ENCODE measurements around the gene DONSON. TPM values are rescaled to one million over a fixed set of nuclear protein-coding genes. Genes with fewer than 3 reads are reported as not detected.

The DONSON gene
- total RNA-seq, 2 donors from 2014 or later: 5.6 to 6.5 TPM

DNA sequence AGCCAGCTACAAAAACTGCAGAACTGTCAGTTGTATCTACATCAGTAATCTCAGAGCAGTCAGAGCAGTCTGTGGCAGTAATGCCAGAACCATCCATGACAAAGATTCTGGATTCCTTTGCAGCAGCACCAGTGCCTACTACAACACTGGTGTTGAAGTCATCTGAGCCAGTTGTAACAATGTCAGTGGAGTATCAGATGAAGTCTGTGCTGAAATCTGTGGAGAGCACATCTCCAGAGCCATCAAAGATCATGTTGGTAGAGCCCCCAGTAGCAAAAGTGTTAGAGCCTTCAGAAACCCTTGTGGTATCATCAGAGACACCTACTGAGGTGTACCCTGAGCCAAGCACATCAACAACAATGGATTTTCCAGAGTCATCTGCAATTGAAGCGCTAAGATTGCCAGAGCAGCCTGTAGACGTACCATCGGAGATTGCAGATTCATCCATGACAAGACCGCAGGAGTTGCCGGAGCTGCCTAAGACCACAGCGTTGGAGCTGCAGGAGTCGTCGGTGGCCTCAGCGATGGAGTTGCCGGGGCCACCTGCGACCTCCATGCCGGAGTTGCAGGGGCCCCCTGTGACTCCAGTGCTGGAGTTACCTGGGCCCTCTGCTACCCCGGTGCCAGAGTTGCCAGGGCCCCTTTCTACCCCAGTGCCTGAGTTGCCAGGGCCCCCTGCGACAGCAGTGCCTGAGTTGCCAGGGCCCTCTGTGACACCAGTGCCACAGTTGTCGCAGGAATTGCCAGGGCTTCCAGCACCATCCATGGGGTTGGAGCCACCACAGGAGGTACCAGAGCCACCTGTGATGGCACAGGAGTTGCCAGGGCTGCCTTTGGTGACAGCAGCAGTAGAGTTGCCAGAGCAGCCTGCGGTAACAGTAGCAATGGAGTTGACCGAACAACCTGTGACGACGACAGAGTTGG lies 38.4 kb downstream of the DONSON start:
- Histone ChIP-seq H3K27ac (no peak overlapping the region), H3K36me3 (replicated peaks in 1 of 2; ENCODE audit: insufficient read depth in 1 of 2, low read depth in 2 of 2) (peaks cover 20 to 52% of the 10 kb centered on the region in 2 donors), H3K27me3 (no peaks in the 10 kb centered on the region), H3K4me3 (no peak overlapping the region), H3K4me1 (peaks cover 11% of the 10 kb centered on the region), H3K9me3 (no peaks in the 10 kb centered on the region)
- intact Hi-C loops (cut with DNase I): no loop called here
- TF ChIP-seq, protein P1, sequence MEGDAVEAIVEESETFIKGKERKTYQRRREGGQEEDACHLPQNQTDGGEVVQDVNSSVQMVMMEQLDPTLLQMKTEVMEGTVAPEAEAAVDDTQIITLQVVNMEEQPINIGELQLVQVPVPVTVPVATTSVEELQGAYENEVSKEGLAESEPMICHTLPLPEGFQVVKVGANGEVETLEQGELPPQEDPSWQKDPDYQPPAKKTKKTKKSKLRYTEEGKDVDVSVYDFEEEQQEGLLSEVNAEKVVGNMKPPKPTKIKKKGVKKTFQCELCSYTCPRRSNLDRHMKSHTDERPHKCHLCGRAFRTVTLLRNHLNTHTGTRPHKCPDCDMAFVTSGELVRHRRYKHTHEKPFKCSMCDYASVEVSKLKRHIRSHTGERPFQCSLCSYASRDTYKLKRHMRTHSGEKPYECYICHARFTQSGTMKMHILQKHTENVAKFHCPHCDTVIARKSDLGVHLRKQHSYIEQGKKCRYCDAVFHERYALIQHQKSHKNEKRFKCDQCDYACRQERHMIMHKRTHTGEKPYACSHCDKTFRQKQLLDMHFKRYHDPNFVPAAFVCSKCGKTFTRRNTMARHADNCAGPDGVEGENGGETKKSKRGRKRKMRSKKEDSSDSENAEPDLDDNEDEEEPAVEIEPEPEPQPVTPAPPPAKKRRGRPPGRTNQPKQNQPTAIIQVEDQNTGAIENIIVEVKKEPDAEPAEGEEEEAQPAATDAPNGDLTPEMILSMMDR (IDR thresholded peaks at IDR 0.05): no peak
- TF ChIP-seq POLR2A (IDR thresholded peaks at IDR 0.05): no peak
- ATAC-seq: no peak
- WGBS, 2 donors: 94 to 96% methylated on average over 14 to 19 of the region's 19 CpGs
- no peak for DNase-seq

DNA sequence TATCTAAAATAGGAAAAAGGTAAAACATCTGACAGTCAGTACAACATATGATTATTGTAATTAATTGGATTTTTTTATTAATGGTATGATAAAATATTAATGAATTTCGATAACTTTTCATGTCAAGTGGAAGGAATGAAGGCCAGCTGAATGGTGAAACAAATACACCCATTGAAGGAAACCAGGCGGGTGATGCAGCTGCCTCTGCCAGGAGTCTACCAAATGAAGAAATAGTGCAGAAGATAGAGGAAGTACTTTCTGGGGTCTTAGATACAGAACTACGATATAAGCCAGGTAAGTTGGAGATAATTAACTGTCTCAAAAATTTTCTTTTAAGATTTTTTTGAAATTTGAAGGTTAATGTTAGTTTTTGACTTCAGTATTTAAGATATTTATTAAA lies 42.4 kb downstream of the DONSON start:
- 39 to 40% methylated on average over 3 of the region's 3 CpGs for WGBS, 2 donors
- DNase-seq (no peak), ATAC-seq (no peak)
- intact Hi-C loops (cut with DNase I): no loop called here
- Histone ChIP-seq H3K36me3 (replicated peaks in 1 of 2; ENCODE audit: insufficient read depth in 1 of 2, low read depth in 2 of 2) (peaks cover 13 to 17% of the 10 kb centered on the region in 2 donors), H3K27me3 (no peaks in the 10 kb centered on the region), H3K4me3 (no peak overlapping the region), H3K27ac (no peak overlapping the region), H3K9me3 (no peaks in the 10 kb centered on the region), H3K4me1 (peaks cover 20% of the 10 kb centered on the region)
- TF ChIP-seq, protein P1 (IDR thresholded peaks at IDR 0.05): no peak
- no peak for TF ChIP-seq POLR2A (IDR thresholded peaks at IDR 0.05)

DNA sequence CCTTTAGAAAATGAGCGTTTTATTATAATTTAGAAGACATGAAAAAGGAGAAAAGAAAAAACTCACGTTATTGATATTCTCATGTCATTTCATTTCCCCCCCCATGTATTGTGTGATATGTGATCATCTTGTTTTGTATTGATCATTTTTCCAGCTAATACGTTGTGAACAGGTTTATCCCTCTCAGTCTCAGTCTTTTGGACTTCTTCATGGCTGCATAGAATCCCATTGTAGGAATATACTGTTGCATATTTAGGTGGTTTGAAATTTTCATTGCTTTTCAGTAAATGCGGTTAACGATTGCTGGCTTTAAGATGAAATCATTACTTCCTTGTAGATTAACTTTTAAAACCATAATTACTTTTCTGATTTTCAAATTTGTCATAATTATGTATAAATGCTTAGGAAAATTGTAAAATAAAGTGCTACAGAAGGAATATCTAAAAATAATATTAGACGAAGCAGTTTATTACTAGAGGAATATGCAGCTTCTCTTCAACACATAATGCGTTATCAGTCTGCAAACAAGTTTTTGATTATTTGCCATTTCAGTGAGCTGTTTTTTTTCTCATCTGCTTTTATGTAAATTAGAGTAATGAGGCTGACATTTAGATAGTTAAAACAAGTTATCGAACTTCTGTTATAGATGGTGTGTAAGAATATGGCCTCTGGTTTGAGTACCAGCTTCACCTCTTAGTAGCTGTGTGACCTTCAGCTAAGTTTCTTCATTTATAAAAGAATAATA lies 43.9 kb downstream of the DONSON start:
- peaks cover 33% of the 10 kb centered on the region for H3K4me1 ChIP-seq
- peaks cover 1 to 6% of the 10 kb centered on the region in 2 donors for H3K36me3 ChIP-seq (replicated peaks in 1 of 2; ENCODE audit: insufficient read depth in 1 of 2, low read depth in 2 of 2)
- WGBS, 2 donors: 1 to 4% methylated on average over 8 of the region's 8 CpGs
- H3K4me3 ChIP-seq: peak overlapping the region in 1 of 2 donors; percentile 69
- DNase-seq (no peak), ATAC-seq (no peak)
- no peaks in the 10 kb centered on the region for H3K9me3 ChIP-seq
- H3K27me3 ChIP-seq: no peaks in the 10 kb centered on the region
- peak overlapping the region in 2 of 4 donors; percentile 98 to 99 for H3K27ac ChIP-seq
- intact Hi-C loops (cut with DNase I): no loop called here
- TF ChIP-seq, protein P1 (IDR thresholded peaks at IDR 0.05): no peak
- no peak for TF ChIP-seq POLR2A (IDR thresholded peaks at IDR 0.05)

DNA sequence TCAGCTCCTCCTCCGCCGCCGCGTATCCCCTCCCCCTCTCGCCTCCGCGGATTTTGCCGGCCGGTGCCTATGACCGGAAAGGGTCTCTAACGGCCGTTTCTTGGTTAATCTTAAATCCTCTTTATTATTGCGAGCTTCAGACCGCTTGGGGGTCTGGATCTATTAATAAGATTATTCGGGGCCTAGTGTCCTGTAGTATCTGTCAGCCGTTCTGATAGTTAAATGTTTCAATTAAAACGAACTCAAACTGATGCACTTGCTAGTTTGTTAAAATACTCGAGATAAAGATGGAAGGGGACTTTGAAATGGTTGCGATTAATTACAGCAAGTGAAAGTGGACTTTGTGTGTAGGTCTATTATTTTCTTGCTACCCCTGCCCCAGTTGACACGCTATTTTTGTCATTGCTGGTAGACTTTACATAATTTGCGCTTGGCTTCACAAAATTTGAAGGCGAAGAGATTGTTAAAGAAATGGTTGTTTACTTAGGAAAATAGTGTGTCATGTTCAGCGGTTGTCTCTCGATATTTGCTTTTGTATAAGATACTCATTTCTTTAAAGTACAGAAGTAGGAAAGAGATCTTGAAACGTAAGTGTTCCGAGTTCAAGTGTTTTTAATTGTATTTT lies 44.9 kb downstream of the DONSON start:
- no peak for TF ChIP-seq POLR2A (IDR thresholded peaks at IDR 0.05)
- TF ChIP-seq, protein P1 (IDR thresholded peaks at IDR 0.05): no peak
- Histone ChIP-seq H3K27me3 (no peaks in the 10 kb centered on the region), H3K36me3 (replicated peaks in 1 of 2; ENCODE audit: insufficient read depth in 1 of 2, low read depth in 2 of 2) (peaks cover 0 to 3% of the 10 kb centered on the region in 2 donors), H3K27ac (peak overlapping the region; percentile 93 to 99 (median 98)), H3K4me1 (peaks cover 33% of the 10 kb centered on the region), H3K9me3 (no peaks in the 10 kb centered on the region), H3K4me3 (peak overlapping the region; percentile 69 to 84)
- ATAC-seq: peak; percentile 21
- DNase-seq: peak in 3 of 4 donors; percentile 60 to 69 (median 68)
- intact Hi-C loops (cut with DNase I): no loop called here
- 0% methylated on average over 26 of the region's 26 CpGs for WGBS, 2 donors

Data from body of pancreas (tissue), 4 donors.